ENCODE data around the gene GABRD. TPM values are rescaled to one million over a fixed set of nuclear protein-coding genes. Genes with fewer than 3 reads are reported as not detected.

Gene GABRD
- total RNA-seq, 1 donor from 2014 or later: not detected

GRCh38 chr1:2072891-2073290 lies 53.7 kb downstream of the GABRD start:
- DNase-seq (ENCODE audit: low spot score): no peak
- no peak for ATAC-seq

- DNase-seq (ENCODE audit: low spot score): no peak
- ATAC-seq: no peak
These were observed 54.5 kb downstream of the GABRD start for GRCh38 chr1:2073382-2074230.

- DNase-seq (ENCODE audit: low spot score): no peak
These were observed 55.3 kb downstream of the GABRD start for GRCh38 chr1:2074396-2074795.

DNA sequence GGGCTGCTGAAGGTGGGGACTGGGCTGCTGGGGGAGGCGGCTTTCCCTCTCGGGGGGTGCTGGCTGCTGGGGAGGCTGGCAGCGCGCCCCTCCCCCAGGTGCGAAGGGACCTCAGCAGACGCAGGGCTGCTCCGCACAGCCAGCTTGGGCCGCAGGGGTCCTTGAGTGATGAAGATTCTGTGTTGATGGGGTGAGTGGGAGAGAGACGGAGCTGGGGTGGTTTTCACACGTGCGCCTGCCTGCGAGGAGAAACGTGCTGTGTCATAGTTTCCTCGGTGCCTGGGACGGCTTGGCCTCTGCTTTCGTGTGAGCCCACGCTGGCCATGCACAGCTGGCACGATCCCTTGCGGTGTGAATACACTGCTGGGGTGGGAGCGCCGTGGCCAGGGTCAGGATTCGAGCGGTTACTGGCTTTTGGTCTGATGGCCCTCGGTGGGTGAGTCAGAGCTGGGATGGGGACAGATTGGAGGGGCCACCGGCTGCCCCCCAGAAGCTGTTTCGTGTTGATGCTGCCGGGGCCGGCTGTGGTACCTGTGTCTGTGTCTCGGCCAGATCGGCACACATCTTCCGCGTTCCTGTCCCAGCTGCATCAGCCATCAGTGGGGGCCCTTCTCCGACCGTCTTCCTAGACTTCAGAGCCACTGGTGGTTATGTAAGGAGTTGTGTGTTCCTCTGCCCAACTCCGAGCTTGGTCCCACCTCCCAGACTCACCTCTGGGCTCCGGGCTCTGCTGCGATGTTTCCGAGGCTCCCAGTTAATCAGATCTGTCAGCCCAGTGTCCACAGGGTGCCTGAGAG lies 56.0 kb downstream of the GABRD start:
- ATAC-seq (no peak), DNase-seq (ENCODE audit: low spot score) (no peak)

More at GRCh38 chr1:2074396-2074795, 55.3 kb downstream of the GABRD start:
- ATAC-seq: no peak

DNA sequence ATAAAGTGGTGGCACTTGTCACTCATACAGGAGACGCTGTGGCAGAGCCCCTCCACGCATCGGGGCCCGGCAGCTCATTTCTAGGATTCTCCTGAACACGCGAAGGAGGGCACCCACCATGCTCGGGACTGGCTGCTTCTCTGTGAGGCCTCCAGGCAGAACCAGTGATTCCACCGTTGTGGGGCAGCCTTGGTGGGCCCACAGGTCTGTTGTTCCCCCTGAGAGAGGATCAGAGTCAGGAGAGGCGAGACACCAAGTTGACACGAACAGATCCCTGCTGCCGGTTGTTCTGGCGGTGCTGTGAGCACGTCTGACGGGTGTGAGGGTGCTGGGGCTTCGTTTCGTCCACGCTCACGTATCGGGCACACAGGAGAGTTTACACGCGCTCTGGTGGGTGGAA lies 57.7 kb downstream of the GABRD start:
- DNase-seq (ENCODE audit: low spot score): no peak
- no peak for ATAC-seq

DNA sequence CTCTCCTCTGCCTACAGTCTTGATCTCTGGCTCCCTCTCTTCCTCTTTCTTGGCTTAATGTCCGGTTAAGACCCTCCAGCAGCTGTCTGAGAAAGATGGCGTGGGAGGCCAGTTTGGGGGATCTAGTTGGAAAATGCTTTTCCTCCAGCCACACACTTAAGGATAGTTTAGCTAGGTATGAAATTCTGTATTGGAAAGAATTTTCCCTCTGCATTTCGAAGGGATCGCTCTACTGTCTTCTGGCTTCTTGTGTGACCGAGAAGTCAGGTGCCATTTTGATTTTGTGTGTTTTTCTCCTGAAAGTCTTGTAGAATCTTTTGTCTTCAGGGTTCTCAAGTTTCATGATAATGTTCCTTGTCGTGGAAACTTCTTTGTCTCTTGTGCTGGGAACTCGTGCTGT lies 59.0 kb downstream of the GABRD start:
- no peak for DNase-seq (ENCODE audit: low spot score)
- no peak for ATAC-seq

DNA sequence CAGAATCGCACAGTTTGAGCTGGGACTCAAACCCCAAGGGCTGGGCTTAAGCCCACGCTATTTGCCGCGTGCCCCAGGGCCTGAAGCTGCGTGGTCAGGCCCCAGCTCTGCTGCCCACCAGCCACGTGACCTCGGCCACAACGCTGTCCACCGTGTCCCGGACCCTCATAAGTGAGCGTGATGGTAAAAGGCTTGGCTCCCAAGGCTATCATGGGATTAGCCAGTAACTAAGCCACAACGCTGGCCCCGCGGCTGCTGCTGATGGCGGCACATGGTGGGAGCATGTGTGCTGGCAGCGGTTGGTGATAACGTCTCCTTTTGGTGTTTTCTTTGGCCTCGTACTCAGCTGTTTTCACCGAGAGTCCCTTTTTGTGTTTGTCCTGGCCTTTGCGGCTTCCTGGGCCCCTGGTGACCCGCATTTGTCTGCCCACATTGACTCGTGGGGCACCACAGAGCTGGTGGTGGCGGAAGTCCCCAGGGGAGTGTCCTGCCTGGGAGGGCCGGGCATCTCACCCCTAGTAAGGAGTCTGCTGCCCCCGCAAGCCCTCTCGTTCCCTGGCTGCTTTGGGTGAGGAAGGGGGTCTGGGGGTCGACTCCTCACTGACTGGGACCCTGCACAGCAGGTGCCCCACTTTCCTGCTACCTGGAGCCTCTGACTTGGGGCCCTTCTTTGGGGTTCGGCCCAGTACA lies 60.4 kb downstream of the GABRD start:
- ATAC-seq (no peak), DNase-seq (ENCODE audit: low spot score) (no peak)

- DNase-seq (ENCODE audit: low spot score): no peak
- no peak for ATAC-seq
These were observed 61.0 kb downstream of the GABRD start for GRCh38 chr1:2080140-2080539.

Other genes with a start within 250 kb of the GABRD start
- 136 TPM for gene NADK, start 240.9 kb upstream of the GABRD start, total RNA-seq
- 97.3 TPM for gene GNB1, start 128.3 kb upstream of the GABRD start, total RNA-seq
- gene CALML6, start 104.1 kb upstream of the GABRD start, total RNA-seq: 1.4 TPM
- 11.3 TPM for gene TMEM52, start 100.1 kb upstream of the GABRD start, total RNA-seq
- 3.5 TPM for gene CFAP74, start 15.6 kb upstream of the GABRD start, total RNA-seq
- gene PRKCZ, start 31.1 kb downstream of the GABRD start, total RNA-seq: 22.1 TPM
- gene FAAP20, start 175.4 kb downstream of the GABRD start, total RNA-seq: 24.8 TPM
- 38.8 TPM for gene SKI, start 209.0 kb downstream of the GABRD start, total RNA-seq